Measurements from ENCODE around the gene TTLL13.

GRCh38 chr15:90225504-90226234, 23.7 kb upstream of the TTLL13 start:
- TF ChIP-seq CTCF (IDR thresholded peaks at IDR 0.05), result no peak
- TF ChIP-seq ZFX (IDR thresholded peaks at IDR 0.05; ENCODE audit: borderline replicate concordance), result no peak

Data from 22Rv1 (cell line).